ENCODE results near the gene ASB1.

The ASB1 gene

GRCh38 chr2:238412067-238412767 is 14.5 kb upstream of the ASB1 start:
- no peak for TF ChIP-seq POLR2AphosphoS5 (IDR thresholded peaks at IDR 0.05; ENCODE audit: low read depth, low read length)

- TF ChIP-seq FOXP2 (optimal IDR thresholded peaks at IDR 0.05; ENCODE audit: borderline replicate concordance, extremely low read depth, extremely low read length, insufficient read depth): no peak
- TF ChIP-seq REST (IDR thresholded peaks at IDR 0.05; ENCODE audit: insufficient read depth in 1 of 2, low read depth in 2 of 2, low read length in 2 of 2): no peak
Measured at GRCh38 chr2:238413368-238413767, 13.4 kb upstream of the ASB1 start.

- TF ChIP-seq REST (IDR thresholded peaks at IDR 0.05; ENCODE audit: insufficient read depth in 1 of 2, low read depth in 2 of 2, low read length in 2 of 2): no peak
- TF ChIP-seq TAF1 (IDR thresholded peaks at IDR 0.05; ENCODE audit: borderline replicate concordance, insufficient read depth, low read length): no peak
- TF ChIP-seq SIN3A (IDR thresholded peaks at IDR 0.05; ENCODE audit: borderline replicate concordance, insufficient read depth, low read length): no peak
- TF ChIP-seq FOXP2 (optimal IDR thresholded peaks at IDR 0.05; ENCODE audit: borderline replicate concordance, extremely low read depth, extremely low read length, insufficient read depth): no peak
- TF ChIP-seq POLR2AphosphoS5 (IDR thresholded peaks at IDR 0.05; ENCODE audit: low read depth, low read length): no peak
Measured at GRCh38 chr2:238415036-238415764, 11.5 kb upstream of the ASB1 start.

- TF ChIP-seq FOXP2 (optimal IDR thresholded peaks at IDR 0.05; ENCODE audit: borderline replicate concordance, extremely low read depth, extremely low read length, insufficient read depth) (no peak), SIN3A (IDR thresholded peaks at IDR 0.05; ENCODE audit: borderline replicate concordance, insufficient read depth, low read length) (no peak), TAF1 (IDR thresholded peaks at IDR 0.05; ENCODE audit: borderline replicate concordance, insufficient read depth, low read length) (no peak), POLR2AphosphoS5 (IDR thresholded peaks at IDR 0.05; ENCODE audit: low read depth, low read length) (no peak), REST (IDR thresholded peaks at IDR 0.05; ENCODE audit: insufficient read depth in 1 of 2, low read depth in 2 of 2, low read length in 2 of 2) (no peak)
Measured at GRCh38 chr2:238415893-238416292, 10.8 kb upstream of the ASB1 start.

GRCh38 chr2:238418196-238418998 is 8.3 kb upstream of the ASB1 start:
- TF ChIP-seq POLR2AphosphoS5 (IDR thresholded peaks at IDR 0.05; ENCODE audit: low read depth, low read length): no peak
- no peak for TF ChIP-seq SIN3A (IDR thresholded peaks at IDR 0.05; ENCODE audit: borderline replicate concordance, insufficient read depth, low read length)
- TF ChIP-seq TAF1 (IDR thresholded peaks at IDR 0.05; ENCODE audit: borderline replicate concordance, insufficient read depth, low read length): no peak
- no peak for TF ChIP-seq REST (IDR thresholded peaks at IDR 0.05; ENCODE audit: insufficient read depth in 1 of 2, low read depth in 2 of 2, low read length in 2 of 2)
- no peak for TF ChIP-seq FOXP2 (optimal IDR thresholded peaks at IDR 0.05; ENCODE audit: borderline replicate concordance, extremely low read depth, extremely low read length, insufficient read depth)
